GM21381 (cell line): ENCODE data around the gene SLC9C2.
A peak's percentile ranks its signal among the peaks of the same experiment; 100 is the strongest.
"Not testable (repeated sequence)": the region's sequence is repeated elsewhere in the genome, so short reads cannot be mapped to it uniquely, and the experiment has no call there.

Experiments used
- ATAC-seq: cut with Tn5 transposase; IDR thresholded peaks from one replicate; pipeline ENCODE4 v1.9.1; 2021; ENCODE audit warnings: mild to moderate bottlenecking, moderate library complexity; ENCODE audit not compliant: unreplicated experiment

Gene SLC9C2

DNA sequence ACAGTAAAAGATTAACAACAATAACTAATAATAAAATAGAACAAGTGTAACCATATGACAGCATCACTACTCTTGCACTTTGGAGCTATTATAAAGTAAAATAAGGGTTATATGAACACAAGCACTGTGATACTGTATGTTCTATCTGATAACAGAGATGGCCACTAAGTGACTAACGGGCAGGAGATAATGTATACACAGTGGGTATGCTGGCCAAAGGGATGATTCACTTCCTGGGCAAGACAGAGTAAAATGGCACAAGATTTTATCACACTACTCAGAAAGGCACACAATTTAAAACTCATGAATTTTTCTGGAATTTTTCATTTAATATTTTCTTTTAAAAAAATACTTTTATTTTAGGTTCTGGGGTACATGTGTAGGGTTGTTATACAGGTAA is 12.3 kb downstream of the SLC9C2 start:
- no peak for ATAC-seq

DNA sequence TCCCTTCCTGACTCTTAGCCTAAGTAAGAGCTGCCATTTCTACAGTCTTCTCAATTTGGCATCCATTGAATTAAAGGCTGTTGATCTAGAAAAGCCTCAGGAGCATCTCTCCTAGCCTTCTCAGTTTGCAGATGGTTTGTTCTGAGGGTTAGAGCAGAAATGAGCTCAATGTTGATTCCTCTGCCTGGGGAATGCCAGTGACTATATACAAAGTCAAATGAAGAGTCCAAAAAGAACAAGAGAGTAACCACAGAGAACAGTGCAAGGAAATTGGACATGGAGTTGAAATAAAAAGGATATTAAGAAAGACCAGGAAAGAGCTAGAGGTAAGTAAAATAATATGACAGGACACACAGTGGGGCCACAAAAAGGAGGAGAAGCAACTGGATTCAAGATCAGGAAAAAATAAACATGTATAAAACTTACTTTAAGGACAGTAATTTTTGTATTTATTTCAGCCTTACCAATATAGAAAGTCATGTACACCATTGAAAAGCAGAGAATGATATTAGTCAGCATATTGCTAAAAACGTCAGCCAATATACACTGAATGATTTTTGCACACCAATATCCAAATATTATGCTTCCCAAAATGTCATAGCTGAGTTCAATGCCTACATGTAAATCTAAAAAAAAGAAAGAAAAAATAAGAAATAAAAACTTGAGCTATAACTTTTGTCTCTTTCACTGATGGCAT is 21.3 kb downstream of the SLC9C2 start:
- ATAC-seq: no peak

DNA sequence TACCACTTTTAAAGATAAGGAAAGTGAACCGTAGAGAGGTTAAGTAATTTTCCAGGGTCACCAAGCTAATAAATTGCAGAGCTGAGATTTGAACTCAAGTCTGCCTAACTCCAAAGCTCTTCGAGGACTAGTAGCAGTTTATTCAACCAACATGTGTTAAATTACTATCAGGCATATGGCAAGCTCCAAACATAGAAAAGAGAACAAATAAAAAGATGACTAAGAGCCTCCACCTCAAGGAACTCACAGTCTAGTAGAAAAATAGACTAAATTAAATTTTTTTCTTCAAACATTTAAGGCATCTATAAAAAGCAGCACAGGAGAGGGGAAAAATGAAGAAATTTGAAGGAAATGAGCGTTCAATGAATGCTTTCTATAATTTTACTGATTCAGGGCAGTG is 22.2 kb downstream of the SLC9C2 start:
- ATAC-seq: no peak

DNA sequence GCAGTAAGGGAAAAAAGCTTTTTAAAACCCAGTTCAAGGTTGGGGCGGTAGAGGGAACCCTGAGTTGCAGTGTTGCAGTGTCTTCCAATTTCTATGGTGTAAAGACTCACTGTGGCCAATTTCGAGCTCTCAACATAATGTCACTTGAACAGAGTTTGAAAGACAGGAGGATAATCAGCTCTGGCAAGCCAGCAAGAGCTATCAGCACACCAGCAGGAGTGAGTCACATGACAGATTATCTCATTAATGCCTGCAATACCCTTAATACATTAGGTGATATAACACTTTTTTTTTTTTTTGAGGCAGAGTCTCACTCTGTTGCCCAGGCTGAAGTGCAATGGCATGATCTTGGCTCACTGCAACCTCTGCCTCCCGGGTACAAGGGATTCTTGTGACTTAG is 22.8 kb downstream of the SLC9C2 start:
- ATAC-seq: no peak

DNA sequence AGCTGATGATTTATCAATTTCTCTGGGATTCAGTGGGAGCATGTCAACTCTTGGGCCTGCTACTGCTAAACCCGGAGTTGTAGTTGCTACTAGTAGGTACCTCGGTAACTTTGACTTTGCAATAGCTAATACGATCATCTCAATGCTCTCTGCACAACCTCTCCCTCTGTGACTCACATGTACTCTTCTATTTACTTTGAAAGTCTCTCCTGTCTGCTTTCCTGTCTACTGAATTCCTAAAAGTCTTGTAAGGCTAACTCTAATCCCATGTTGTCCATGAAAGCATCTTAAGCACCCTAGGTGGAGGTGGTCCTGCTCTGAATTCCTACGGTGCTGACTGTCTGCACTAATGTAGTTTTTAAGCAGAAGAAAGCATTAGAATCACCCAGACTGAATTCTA is 29.3 kb downstream of the SLC9C2 start:
- ATAC-seq: no peak

DNA sequence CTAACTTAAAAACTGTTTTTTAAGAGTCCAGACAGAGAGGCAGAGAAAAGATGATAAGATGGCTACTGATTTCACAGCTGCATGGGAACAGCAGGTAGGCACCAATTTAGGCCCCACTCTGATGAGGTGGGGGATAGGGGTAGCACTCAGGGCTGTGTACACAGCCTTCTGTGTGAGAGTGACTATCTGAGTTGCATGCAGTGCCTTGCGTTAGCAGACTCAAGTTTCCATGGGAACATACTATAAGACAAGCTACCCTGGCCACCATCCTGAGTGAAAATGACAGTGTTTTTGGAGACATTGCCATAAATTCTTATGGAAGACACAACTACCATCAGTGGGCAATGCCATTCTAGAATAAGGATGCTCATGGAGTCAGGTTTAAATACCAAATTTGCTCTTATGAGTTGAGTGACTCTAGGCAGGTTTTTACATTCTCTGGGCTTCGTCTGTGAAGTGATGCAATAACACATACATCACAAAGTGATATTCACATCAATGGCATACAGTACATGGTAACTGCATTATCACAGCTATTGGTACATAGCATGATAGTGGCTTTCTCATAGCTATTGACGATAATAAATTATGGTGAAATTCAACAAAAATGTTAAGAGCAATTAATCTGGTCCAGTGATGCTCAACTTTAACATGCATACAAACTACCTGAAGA is 30.5 kb downstream of the SLC9C2 start:
- no peak for ATAC-seq

DNA sequence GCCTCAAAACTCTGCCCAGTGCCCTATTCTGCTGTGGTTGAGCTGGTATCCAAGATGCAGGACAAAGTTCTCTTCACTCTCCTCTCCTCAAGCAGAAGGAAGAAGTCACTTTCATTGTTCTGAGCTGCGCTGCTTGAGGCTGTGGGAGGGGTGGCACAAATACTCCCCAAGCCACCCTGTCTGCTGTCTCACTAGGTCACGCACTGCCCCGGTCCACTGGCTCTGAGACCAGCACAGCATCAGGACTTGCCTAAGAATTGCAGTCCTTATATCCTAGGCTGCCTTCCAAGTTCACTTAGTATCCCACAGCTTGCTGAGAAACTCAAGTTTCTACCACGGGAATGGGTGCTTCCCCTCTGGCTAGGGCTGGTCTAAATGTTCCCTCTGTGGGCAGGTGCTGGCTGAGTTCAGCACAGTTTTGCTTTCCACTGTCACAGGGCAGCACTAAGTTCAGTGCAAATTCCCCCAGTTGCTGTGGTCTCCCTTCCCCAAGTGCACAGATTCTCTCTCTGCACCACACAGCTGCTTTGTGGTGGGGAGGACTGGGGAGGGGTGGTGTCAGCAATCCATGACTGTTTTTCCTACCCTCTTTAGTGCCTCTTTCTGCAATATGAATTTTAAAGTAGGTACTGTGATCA is 32.4 kb downstream of the SLC9C2 start:
- ATAC-seq: peak; percentile 66

DNA sequence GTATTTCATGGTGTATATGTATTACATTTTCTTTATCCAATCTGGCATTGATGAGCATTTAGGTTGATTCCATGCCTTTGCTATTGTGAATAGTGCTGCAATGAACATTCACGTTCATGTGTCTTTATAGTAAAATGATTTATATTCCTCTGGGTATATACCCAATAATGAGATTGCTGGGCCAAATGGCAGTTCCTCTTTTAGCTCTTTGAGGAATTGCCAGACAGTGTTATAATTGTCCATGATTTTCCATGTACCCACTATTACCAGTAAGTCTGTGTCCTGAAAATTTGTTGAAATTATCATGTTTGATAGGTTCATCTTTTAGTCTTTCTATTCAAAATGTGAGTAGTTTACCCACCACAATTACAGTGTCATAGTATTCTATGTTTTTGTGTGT is 34.4 kb downstream of the SLC9C2 start:
- ATAC-seq: no peak

DNA sequence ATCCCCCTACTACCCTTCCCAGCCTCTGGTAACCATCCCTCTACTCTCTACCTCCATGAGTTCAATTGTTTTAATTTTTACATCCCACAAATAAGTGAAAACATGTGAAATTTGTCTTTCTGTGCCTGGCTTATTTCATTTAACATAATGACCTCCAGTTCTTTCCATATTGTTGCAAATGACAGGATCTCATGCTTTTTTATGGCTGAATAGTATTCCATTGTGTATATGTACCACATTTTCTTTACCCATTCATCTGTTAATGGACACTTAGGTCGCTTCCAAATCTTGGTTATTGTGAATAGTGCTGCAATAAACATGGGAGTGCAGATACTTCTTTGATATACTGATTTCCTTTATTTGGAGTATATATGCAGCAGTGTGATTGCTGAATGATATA is 39.0 kb downstream of the SLC9C2 start:
- ATAC-seq: not testable (repeated sequence)

DNA sequence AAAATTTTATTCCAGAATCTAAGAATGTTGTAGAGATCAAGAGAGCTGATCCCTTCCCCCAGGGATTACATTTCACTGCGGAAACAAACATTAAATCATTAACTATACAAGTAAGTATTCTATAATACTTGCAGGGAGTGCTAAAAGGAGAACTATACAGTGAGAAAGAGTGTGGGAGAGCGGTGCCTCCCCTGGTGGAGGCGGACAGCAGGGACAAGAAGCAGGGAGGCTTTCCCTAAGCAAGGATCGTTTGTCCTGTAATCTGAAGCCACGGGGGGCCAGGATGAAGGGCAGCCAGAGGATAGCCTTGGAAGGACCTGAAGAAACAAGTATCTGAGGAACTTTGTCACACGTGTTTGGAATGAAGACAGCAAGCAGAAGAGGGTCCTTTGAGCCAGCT is 40.1 kb downstream of the SLC9C2 start:
- ATAC-seq: no peak

DNA sequence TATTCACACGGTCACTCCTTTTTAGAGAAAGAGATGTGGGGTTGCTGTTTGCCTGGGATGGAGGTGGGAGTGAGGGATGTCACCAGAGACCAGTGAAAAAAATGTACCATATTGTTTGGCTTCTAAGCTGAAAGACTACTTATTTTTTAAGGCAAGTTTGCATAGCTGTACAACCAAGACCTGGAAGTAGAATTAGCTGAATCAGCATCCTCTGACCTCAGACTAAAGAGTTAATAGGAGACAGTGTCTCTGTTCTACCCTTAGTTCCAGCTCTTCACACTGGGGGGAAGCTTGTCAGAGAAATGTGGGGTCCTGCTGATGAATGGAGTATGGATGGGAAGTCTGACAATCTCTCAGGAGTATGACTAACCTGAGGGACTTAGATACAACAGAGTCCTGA is 41.6 kb downstream of the SLC9C2 start:
- ATAC-seq: no peak

DNA sequence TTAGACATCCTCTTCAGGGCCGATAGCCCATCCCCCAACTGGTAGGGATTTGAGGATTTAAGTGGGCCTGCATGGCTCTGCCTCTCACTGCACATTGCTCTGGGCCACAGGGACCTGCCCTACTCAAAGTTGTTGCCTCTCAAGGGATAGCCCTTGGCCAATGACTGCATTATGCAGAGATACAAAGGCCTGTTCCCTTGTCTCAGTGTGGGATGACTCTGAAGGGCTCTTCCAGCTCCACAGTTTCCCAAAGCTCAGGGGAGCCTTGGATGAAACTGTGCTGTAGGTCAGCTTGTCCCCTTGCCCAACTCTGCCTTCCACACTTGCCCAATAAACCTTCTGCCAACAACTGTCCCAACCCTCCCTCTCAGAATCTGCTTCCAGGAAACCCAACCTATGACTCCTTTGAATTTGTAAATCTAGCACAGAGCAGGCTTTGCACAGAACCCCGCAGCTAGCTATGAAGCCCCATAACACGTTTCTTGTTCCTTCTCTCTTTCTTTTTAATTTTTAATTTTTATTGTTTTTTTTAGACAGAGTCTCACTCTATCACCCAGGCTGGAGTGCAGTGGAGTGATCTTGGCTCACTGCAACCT is 42.5 kb downstream of the SLC9C2 start:
- ATAC-seq: no peak

DNA sequence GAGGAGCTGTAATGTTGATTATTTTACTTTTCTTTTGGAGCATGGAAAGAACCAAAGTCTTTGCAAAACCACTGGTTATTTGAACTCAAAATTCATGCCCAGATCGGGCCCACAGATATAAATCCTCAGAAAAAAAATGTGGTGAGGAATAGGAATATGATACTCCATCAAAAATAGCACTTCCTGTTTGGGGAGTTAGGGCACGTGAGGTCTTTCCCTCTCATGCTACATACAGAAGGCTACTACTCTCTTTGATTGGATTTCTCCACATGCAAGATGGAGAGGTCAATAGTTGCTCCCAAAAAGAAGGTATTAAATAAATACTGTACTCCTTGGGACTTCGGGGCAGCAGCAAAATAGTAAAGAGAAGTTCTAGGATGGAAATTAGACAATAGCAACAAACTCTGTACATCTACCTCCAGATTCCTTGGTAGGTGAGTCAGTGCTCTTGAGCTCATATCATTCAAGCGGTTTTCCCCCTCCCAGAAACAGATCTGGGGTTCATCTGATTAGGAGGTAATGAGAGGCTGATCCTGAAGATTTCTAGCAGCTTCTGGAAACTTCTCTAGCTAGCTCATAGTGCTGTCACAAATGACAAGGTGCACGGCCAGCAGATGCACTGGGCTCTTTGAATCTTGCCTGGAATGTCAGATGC is 47.1 kb downstream of the SLC9C2 start:
- no peak for ATAC-seq

DNA sequence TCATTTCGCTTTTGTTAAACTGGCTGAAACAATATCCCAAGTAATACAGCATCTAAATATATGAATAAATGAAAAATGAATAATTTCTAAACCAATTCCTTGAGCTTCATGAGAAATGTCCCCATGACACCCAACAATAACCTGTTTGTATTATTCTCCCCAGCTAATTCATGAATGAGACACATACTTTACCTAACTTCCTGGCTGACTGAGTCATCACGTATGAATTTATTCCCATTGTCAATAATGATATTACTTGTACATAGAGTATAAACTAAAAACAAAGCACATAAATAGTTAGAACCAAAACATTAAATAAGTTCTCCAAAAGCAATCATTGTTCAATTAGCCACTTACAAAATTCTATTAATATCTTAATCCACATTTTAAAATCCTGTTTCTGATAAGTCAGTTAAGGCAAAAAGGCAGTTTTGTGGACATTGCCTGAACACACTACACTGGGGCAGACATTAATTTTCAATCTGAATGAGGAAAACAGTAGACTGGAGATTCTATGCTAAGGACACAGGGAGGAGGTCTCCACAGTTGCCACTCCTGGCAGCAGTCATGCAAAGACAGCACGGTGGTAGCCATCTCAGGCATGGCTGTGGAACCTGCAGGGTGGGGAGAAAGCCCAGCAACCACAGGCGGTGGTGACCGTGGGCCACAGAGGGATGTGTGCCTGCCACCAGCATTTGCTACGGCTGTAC is 48.2 kb downstream of the SLC9C2 start:
- no peak for ATAC-seq

DNA sequence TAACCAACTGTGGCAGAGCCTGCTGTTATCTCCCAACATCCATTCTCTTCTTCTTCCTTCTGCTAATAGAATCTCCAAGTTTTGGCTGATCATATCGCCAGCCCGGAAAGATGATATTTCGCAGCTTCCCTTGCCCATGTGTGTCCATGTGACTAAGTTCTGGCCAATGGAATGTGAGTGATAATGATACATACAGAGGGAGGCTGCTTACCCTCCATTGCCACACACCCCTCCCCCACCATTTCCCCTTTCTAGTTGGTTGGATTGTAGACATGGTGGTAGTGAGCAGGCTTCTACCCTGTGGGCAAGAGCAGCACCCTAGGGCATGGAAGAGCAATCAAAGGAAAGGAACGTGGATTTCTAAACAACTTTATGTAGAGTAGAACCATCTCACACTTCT is 48.8 kb downstream of the SLC9C2 start:
- ATAC-seq: no peak

DNA sequence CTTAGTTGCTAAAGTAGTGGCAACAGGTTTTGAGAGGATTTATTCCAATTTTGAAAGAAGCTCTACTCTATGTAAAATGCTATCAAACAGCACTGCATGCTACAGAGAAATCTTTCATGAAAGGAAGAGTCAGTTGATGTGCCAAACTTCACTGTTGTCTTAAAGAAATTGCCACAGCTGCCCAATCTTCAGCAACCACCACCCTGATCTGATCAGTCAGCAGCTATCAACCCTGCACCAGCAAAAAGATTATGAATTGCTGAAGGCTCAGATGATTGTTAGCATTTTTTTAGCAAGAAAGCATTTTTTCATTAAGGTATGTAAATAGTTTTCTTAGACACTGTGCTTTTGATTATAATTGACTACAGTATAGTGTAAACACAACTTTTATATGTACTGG is 49.6 kb downstream of the SLC9C2 start:
- no peak for ATAC-seq

DNA sequence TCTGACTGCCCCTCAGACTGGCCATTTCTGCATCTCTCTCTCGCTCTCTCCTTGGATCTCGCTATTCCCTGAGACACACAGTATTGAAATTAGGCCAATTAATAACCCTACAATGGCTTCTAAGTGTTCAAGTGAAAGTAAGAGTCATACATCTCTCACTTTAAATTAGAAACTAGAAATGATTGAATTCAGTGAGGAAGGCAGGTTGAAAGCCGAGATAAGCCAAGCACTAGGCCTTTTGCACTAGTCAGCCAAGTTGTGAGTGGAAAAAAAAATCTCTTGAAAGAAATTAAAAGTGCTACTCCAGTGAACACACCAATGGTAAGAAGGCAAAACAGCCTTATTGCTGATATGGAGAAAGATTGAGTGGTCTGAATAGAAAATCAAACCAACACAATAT is 51.2 kb downstream of the SLC9C2 start:
- no peak for ATAC-seq

DNA sequence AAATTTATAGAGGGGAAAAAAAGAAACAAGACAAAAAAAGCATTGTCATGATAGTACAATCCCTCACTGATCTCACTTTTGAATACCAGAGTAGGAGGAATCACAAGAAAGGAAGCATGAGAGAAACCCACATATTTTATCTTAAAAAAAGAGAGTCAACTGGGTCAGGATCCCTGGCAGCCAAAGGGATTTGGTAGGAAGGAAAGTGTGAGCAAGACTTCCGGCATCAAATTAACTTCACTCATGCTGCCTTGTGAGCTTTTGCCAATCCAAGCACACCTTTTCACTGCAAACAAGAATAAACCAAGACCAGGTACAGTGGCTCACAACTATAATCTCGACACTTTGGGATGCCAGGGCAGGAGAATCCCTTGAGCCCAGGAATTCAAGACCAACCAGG is 53.1 kb downstream of the SLC9C2 start:
- ATAC-seq: no peak

DNA sequence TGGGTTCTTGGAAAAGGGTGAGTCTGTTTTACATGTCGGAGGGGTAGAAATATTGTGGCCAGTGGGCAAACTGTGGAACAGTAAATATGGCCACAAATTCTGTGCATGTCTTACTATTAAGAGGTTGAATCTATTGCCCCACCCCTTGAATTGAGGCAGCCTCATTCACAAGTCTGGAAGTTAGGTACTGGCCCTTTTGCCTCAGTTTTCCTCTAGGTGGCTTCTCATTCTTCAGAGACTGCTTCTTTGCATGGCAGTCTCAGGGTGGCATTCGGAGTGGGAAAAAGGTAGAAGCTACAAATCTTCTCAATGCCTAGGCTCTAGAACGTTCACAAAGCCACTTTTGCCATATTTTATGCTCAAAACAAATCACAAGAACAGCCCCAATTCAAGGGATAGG is 57.2 kb downstream of the SLC9C2 start:
- ATAC-seq: no peak

DNA sequence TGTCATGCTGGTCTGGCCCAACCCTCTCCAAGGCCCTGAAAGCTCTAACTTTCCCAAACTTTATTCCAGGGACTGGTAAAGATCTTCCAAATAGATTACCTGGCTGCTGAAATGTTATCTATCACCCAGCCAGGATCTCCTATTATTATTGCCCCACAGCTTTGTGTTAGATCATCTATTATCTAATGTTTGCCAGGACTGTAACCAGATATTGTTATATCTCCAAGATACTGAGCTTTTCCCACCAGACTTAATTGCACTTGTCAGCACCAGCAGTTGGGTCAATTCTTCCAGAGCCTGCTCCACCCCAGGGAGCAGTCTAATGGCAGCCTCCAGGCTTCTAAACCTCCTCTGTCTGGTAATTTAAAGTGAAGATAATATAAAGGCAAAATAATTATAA is 66.6 kb downstream of the SLC9C2 start:
- no peak for ATAC-seq

DNA sequence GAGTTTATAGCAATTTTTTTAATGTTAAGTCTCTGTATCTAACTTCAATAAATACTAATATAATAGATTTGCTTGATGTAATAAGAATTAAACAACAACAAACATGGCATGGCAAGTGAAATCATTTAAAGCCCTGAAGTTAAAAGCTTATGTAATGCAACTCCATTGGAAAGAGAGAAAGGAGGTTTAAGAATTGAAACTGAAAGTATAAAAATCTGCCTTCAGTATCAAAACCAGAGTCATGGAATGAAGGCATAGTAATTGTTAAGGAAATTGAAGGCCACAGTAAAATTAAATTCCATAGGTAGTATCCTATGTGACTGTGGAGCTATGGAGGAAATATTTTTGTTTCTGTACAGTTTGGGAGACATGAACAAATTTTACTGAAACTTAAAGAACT is 70.6 kb downstream of the SLC9C2 start:
- no peak for ATAC-seq
